ENCODE data around the gene SMIM11.
"Not testable (repeated sequence)": the region's sequence is repeated elsewhere in the genome, so short reads cannot be mapped to it uniquely, and the experiment has no call there.

Gene SMIM11

GRCh38 chr21:34355570-34355969, 19.7 kb upstream of the SMIM11 start:
- no peak for DNase-seq

GRCh38 chr21:34357889-34358288, 17.4 kb upstream of the SMIM11 start:
- DNase-seq = no peak

GRCh38 chr21:34358866-34359265, 16.4 kb upstream of the SMIM11 start:
- no peak for DNase-seq

GRCh38 chr21:34360488-34361241, 14.6 kb upstream of the SMIM11 start:
- DNase-seq = no peak

GRCh38 chr21:34362136-34362444, 13.2 kb upstream of the SMIM11 start:
- DNase-seq = no peak

GRCh38 chr21:34362670-34363069, 12.6 kb upstream of the SMIM11 start:
- DNase-seq = no peak

- DNase-seq = no peak
Measured at GRCh38 chr21:34363733-34364132, 11.6 kb upstream of the SMIM11 start, which contains the start of gene KCNE2. KCNE2 (plus strand) TSS chr21:34364006; CDS start chr21:34370479, 6,473 bp downstream.

- no peak for DNase-seq
Measured at GRCh38 chr21:34364921-34365320, 10.4 kb upstream of the SMIM11 start.

GRCh38 chr21:34365809-34366208, 9.5 kb upstream of the SMIM11 start:
- no peak for DNase-seq

- peak; percentile 71 to 74 for DNase-seq
Measured at GRCh38 chr21:34367320-34367935, 7.9 kb upstream of the SMIM11 start.

GRCh38 chr21:34369741-34370140, 5.6 kb upstream of the SMIM11 start:
- DNase-seq = no peak

- no peak for DNase-seq
Measured at GRCh38 chr21:34372321-34372720, 3.0 kb upstream of the SMIM11 start.

- not testable (repeated sequence) for DNase-seq
Measured at GRCh38 chr21:34374462-34374861, 845 bp upstream of the SMIM11 start.

GRCh38 chr21:34375619-34375972, 289 bp downstream of the SMIM11 start:
- not testable (repeated sequence) for DNase-seq

GRCh38 chr21:34383138-34383537, 7.8 kb downstream of the SMIM11 start:
- DNase-seq = not testable (repeated sequence)

- DNase-seq = not testable (repeated sequence)
Measured at GRCh38 chr21:34383724-34384415, 8.6 kb downstream of the SMIM11 start.

GRCh38 chr21:34400522-34400921, 25.2 kb downstream of the SMIM11 start:
- not testable (repeated sequence) for DNase-seq

GRCh38 chr21:34404742-34405141, 29.4 kb downstream of the SMIM11 start:
- not testable (repeated sequence) for DNase-seq

GRCh38 chr21:34405686-34406085, 30.4 kb downstream of the SMIM11 start:
- not testable (repeated sequence) for DNase-seq

- not testable (repeated sequence) for DNase-seq
Measured at GRCh38 chr21:34406102-34406501, 30.8 kb downstream of the SMIM11 start.

- DNase-seq = not testable (repeated sequence)
Measured at GRCh38 chr21:34406676-34407075, 31.4 kb downstream of the SMIM11 start.

GRCh38 chr21:34407294-34407693, 32.0 kb downstream of the SMIM11 start:
- DNase-seq = not testable (repeated sequence)

- not testable (repeated sequence) for DNase-seq
Measured at GRCh38 chr21:34417448-34418077, 42.3 kb downstream of the SMIM11 start.
